GM23248 (cell line): ENCODE data around the gene SEMA7A. TPM values are rescaled to one million over a fixed set of nuclear protein-coding genes. Genes with fewer than 3 reads are reported as not detected.

Experiments used
- DNase-seq: peaks from one replicate; pipeline ENCODE4 v3.0.0-alpha.2; 2015
- H2AFZ ChIP-seq: fragments of 200-600 bp; sonication (generic); 2 replicates; pipeline ENCODE4 v1.6.1; 2016; ENCODE audit warnings: antibody characterized with exemption
- H3F3A ChIP-seq: fragments of 200-600 bp; sonication (generic); 2 replicates; pipeline ENCODE4 v1.6.1; 2016; ENCODE audit warnings: mild to moderate bottlenecking, antibody characterized with exemption, mixed run types; ENCODE audit not compliant: insufficient read depth
- H3K27ac ChIP-seq: fragments of 200-600 bp; sonication (generic); 2 replicates; pipeline ENCODE4 v1.5.1; 2016; ENCODE audit warnings: mild to moderate bottlenecking
- H3K27me3 ChIP-seq: fragments of 200-600 bp; sonication (generic); replicated peaks from 2 replicates; pipeline ENCODE4 v1.6.1; 2016; ENCODE audit warnings: mild to moderate bottlenecking; ENCODE audit not compliant: insufficient read depth
- H3K36me3 ChIP-seq: fragments of 200-600 bp; sonication (generic); 2 replicates; pipeline ENCODE4 v1.6.1; 2016; ENCODE audit warnings: low read depth, mild to moderate bottlenecking
- H3K4me1 ChIP-seq: fragments of 200-600 bp; sonication (generic); 2 replicates; pipeline ENCODE4 v1.6.1; 2016; ENCODE audit warnings: mild to moderate bottlenecking; ENCODE audit not compliant: insufficient read depth
- H3K4me2 ChIP-seq: fragments of 200-600 bp; sonication (generic); one replicate; pipeline ENCODE4 v1.6.1; 2016; ENCODE audit warnings: mild to moderate bottlenecking; ENCODE audit not compliant: unreplicated experiment
- H3K4me3 ChIP-seq: fragments of 200-600 bp; sonication (generic); 2 replicates; pipeline ENCODE4 v1.5.1; 2016; ENCODE audit warnings: mild to moderate bottlenecking
- H3K79me2 ChIP-seq: fragments of 200-600 bp; sonication (generic); 2 replicates; pipeline ENCODE4 v1.6.1; 2016; ENCODE audit warnings: mild to moderate bottlenecking; ENCODE audit not compliant: insufficient read depth
- H3K9ac ChIP-seq: fragments of 200-600 bp; sonication (generic); 2 replicates; pipeline ENCODE4 v1.6.1; 2016; ENCODE audit warnings: mild to moderate bottlenecking
- H3K9me2 ChIP-seq: fragments of 200-600 bp; sonication (generic); 2 replicates; pipeline ENCODE4 v1.6.1; 2016; ENCODE audit warnings: mixed run types, mild to moderate bottlenecking, moderate library complexity; ENCODE audit not compliant: insufficient read depth
- H3K9me3 ChIP-seq: fragments of 200-600 bp; sonication (generic); one replicate; pipeline ENCODE4 v1.6.1; 2017; ENCODE audit warnings: low read depth
- H4K20me1 ChIP-seq: fragments of 200-600 bp; sonication (generic); 2 replicates; pipeline ENCODE4 v1.6.0; 2016; ENCODE audit not compliant: insufficient read depth
- EZH2 ChIP-seq: fragments of 200-600 bp; sonication (generic); IDR thresholded peaks from 2 replicates; pipeline ENCODE4 v1.6.1; 2018; ENCODE audit warnings: antibody characterized with exemption, mild to moderate bottlenecking; ENCODE audit not compliant: insufficient read depth, poor library complexity, severe bottlenecking
- EZH2phosphoT487 ChIP-seq: fragments of 200-600 bp; sonication (generic); IDR thresholded peaks from 2 replicates; pipeline ENCODE4 v1.6.1; 2018; ENCODE audit warnings: antibody characterized with exemption, moderate library complexity, mild to moderate bottlenecking, low read depth; ENCODE audit not compliant: insufficient read depth
- WGBS, 2 experiments: methylation state at CpG; one replicate each; pipeline ENCODE4 v1.1.6; 2015 to 2017; ENCODE audit warnings: low lambda C conversion rate in 2 of 2, low coverage in 1 of 2; ENCODE audit errors: missing lambda C conversion rate in 2 of 2; 5-methylcytosine and 5-hydroxymethylcytosine counted together
- in situ Hi-C: fragments of 300-500 bp; cut with MboI; formaldehyde crosslinking; loops from 2 replicates; pipeline ENCODE4 v1.15.0; 2020
- polyA plus RNA-seq: library from polyadenylated mRNA; unstranded; fragments of >200 nt; fragmentation: Nextera tagmentation; extraction: Ambion mirVana; gene quantifications from 2 replicates; pipeline ENCODE4 v1.2.1, GENCODE V29; 2016
- total RNA-seq: library from RNA; depleted of rRNA; stranded (reverse); fragments of >200 nt; shearing (Covaris generic); gene quantifications from 2 replicates; pipeline ENCODE4 v1.2.3, GENCODE V29; 2014

Gene SEMA7A
- total and polyA plus RNA-seq, 2 experiments from 2014 or later = 42.3 to 132 TPM

GRCh38 chr15:74449643-74450205 lies 16.0 kb upstream of the SEMA7A start:
- WGBS, 2 experiments = 95 to 96% methylated on average over 12 of the region's 12 CpGs

DNA sequence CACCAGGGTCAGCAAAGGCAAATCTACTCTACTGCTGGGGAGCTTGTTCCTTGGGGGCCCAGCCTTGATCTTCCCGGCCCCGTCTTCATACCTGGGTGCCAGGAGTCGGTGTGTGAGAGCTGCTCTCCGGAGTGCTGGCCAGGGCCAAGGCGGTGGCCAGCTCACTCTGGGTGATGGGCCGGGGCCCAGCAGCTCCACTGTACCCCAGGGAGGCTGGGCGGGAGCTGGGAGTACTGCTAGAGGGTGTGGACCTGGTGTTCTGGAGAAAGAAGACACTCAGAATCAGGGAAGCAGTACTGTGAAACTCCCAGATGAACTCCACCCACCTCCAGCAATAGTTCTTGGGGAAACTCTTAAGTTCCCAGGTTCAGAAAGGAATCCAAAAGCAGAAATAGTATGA lies 15.3 kb upstream of the SEMA7A start:
- no peak overlapping the region for H3K4me2 ChIP-seq
- no peak overlapping the region for H3K27ac ChIP-seq
- H2AFZ ChIP-seq = no peak overlapping the region
- in situ Hi-C loops = no loop called here
- peaks cover 3% of the 10 kb centered on the region; the same call in 1 of the 2 replicates for H3K36me3 ChIP-seq
- no peak for DNase-seq
- no peaks in the 10 kb centered on the region for H4K20me1 ChIP-seq
- TF ChIP-seq EZH2phosphoT487 = no peak
- TF ChIP-seq EZH2 = no peak
- H3K27me3 ChIP-seq = no peaks in the 10 kb centered on the region
- no peaks in the 10 kb centered on the region for H3K79me2 ChIP-seq
- H3F3A ChIP-seq = no peaks in the 10 kb centered on the region
- 93 to 96% methylated on average over 7 of the region's 7 CpGs for WGBS, 2 experiments
- H3K4me1 ChIP-seq = peaks cover 6% of the 10 kb centered on the region
- no peak overlapping the region for H3K9ac ChIP-seq
- H3K9me2 ChIP-seq = no peaks in the 10 kb centered on the region
- H3K4me3 ChIP-seq = no peak overlapping the region
- no peaks in the 10 kb centered on the region for H3K9me3 ChIP-seq

More at GRCh38 chr15:74449643-74450205, 16.0 kb upstream of the SEMA7A start:
- no peak overlapping the region for H3K9ac ChIP-seq
- in situ Hi-C loops = no loop called here
- H3K27me3 ChIP-seq = no peaks in the 10 kb centered on the region
- no peaks in the 10 kb centered on the region for H3K79me2 ChIP-seq
- H2AFZ ChIP-seq = no peak overlapping the region
- H3K9me3 ChIP-seq = no peaks in the 10 kb centered on the region
- H4K20me1 ChIP-seq = no peaks in the 10 kb centered on the region
- H3K36me3 ChIP-seq = peaks cover 5% of the 10 kb centered on the region; the same call in 1 of the 2 replicates
- no peak overlapping the region for H3K4me2 ChIP-seq
- H3K4me1 ChIP-seq = peaks cover 10% of the 10 kb centered on the region
- DNase-seq = no peak
- no peak overlapping the region for H3K27ac ChIP-seq
- peaks cover 4% of the 10 kb centered on the region; the same call in 1 of the 2 replicates for H3F3A ChIP-seq
- H3K9me2 ChIP-seq = no peaks in the 10 kb centered on the region
- no peak for TF ChIP-seq EZH2
- no peak for TF ChIP-seq EZH2phosphoT487
- H3K4me3 ChIP-seq = no peak overlapping the region

GRCh38 chr15:74445816-74446763 lies 12.3 kb upstream of the SEMA7A start:
- Histone ChIP-seq H2AFZ (no peak overlapping the region), H3K4me1 (peaks cover 14% of the 10 kb centered on the region), H3F3A (no peaks in the 10 kb centered on the region), H3K4me3 (no peak overlapping the region), H3K9ac (no peak overlapping the region), H4K20me1 (no peaks in the 10 kb centered on the region), H3K9me3 (no peaks in the 10 kb centered on the region), H3K9me2 (no peaks in the 10 kb centered on the region), H3K27me3 (no peaks in the 10 kb centered on the region), H3K4me2 (no peak overlapping the region), H3K27ac (no peak overlapping the region), H3K79me2 (no peaks in the 10 kb centered on the region), H3K36me3 (no peaks in the 10 kb centered on the region)
- 96 to 97% methylated on average over 9 of the region's 9 CpGs for WGBS, 2 experiments
- no peak for DNase-seq
- no peak for TF ChIP-seq EZH2
- TF ChIP-seq EZH2phosphoT487 = no peak
- in situ Hi-C loops = no loop called here

GRCh38 chr15:74444106-74445062 lies 10.6 kb upstream of the SEMA7A start:
- Histone ChIP-seq H3K4me2 (no peak overlapping the region), H4K20me1 (no peaks in the 10 kb centered on the region), H3K27me3 (no peaks in the 10 kb centered on the region), H3K4me3 (no peak overlapping the region), H3K9ac (no peak overlapping the region), H2AFZ (no peak overlapping the region), H3K36me3 (no peaks in the 10 kb centered on the region), H3K79me2 (no peaks in the 10 kb centered on the region), H3K4me1 (peaks cover 14% of the 10 kb centered on the region), H3K9me2 (no peaks in the 10 kb centered on the region), H3F3A (no peaks in the 10 kb centered on the region), H3K9me3 (no peaks in the 10 kb centered on the region), H3K27ac (no peak overlapping the region)
- DNase-seq = no peak
- WGBS, 2 experiments = 73 to 74% methylated on average over 8 of the region's 8 CpGs
- TF ChIP-seq EZH2phosphoT487 = no peak
- no peak for TF ChIP-seq EZH2
- in situ Hi-C loops = no loop called here
